Activated CD4-positive, CD25-positive, alpha-beta regulatory T cell treated with anti-CD3 and anti-CD28 coated beads, Interleukin-2, amount 50 U/mL, for 72 hours (primary cell): ENCODE data around the gene FLNB.

Experiments
- DNase-seq: peaks from one replicate; pipeline ENCODE4 v3.0.0; 2021

The FLNB gene

DNA sequence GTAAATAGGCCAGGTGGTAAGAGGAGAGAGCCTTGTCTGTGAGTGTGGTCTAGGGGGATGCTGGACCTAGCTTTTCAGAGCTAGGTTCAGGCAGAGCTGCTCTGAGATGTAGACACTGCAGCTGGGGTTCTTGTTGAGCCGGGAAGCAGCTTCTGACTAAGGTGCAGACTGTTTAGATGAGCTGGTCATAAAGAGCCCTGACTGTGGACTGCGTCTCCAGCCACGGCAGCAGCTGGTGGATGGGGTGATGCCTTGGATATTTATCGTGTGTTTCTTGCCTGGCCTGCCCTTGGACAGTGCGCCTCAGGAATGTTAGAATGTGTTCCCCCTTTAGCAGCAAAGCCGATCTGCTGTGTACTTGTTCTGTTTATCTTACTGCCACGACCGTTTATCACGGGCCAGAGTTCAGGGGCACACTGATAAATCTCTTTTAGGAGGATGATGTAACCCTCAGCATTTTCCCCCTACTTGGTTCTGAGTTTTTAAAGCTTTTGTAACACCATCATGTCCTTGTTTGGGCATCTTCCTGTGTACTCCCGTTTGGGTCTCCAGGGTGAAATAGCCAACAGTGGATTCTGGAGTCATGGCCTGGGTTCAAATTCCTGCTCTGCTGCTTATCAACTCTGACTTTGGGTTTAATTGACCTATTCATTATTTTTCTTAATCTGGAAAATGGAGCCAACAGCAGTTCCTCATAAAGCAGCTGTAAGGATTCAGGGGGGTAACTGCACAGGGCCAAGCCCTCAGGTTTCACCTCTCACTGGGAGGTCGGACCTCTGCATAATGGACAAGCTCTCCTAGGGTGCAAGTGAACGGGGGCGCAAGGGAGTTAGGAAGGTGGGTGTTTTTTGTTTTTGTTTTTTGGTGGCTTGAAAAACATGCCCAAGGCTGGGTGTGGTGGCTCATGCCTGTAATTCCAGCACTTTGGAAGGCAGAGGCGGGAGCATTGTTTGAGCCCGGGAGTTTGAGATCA is 51.4 kb downstream of the FLNB start:
- no peak for DNase-seq

DNA sequence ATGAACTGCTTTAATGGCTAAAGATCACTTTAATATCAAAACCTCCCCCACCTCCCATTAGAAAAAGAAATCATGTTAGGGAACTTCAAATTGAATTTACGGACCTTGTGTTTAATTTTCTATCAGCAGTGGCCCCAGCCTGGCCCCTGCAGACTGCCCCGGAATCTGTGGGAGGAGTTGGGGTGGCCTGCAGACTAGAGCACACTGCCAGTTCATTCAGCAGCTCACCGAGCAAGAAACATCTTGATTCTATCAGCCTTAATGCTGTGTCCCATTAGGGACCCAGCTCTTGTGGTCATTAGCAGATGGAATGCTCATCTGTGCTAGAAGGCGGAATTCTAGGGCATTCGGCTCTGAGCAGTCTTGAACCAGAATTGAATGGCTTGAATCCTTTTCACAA is 54.2 kb downstream of the FLNB start:
- no peak for DNase-seq

DNA sequence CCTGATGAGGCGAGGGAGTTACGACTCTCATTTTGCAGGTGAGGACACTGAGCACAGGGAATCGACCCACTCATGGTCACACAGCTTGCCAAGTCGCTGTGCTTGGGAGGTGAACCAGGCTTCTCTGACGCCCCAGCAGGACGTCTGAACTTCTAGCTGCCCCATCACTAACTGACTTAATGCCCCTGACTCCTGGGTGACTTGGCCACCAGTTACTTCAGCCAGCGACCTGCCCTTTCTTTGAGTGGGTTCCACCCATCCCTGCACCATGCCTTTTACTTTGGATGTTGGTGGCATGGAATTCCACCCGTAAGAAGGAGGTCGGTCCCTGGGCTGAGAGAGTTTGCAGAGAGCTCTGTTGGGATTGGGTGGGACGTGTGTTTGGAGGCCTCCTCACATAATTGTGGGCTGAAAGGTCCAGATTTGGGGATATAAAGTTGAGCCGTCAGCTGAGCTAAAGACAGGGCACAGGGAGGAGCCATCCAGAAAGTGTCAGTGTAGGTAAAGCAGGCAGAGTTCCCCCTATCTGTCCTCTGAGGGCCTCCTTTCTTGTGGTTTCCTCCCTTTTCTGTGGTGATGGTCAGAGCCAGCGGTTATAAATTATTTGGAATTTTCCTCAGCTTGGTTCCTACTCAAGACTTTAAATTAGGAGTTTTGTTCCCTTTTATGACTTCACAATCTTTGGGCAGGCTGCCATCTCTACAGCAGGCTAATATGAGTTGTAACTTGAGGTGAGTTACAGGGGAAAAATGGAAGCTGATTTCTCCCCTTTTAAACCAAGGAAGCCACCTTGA is 55.0 kb downstream of the FLNB start:
- DNase-seq = no peak

DNA sequence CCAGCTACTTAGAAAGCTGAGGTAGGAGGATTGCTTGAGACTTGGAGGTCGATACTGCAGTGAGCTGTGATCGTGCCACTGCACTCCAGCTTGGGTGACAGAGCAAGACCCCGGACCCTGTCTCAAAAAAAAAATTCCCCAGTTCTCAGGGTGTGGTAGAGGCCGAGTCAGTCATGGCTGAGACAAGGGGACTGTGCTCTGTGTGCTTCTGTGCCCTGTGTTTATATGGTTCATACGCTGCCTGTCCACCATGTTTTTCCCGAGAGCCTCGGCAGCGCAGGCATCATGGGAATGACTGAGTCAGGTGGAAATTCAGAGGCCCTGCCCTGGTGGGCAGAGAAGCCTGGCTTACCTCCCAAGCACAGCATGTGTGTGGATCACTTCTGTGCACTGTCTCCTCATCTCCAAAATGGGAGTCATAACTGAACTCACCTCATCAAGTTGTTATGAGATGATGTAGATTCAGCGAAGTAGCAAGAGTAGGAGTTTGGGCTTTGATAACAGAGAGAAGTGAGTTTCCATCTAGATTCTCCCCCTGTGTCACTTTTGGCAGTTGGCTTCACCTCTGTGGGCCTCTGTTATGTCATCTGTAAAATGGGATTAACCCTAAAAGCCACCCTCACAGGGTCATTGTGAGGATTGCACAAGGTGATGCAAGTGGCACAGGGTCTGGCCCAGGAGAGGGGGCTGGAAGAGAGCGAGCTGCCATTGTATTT is 56.9 kb downstream of the FLNB start:
- no peak for DNase-seq

DNA sequence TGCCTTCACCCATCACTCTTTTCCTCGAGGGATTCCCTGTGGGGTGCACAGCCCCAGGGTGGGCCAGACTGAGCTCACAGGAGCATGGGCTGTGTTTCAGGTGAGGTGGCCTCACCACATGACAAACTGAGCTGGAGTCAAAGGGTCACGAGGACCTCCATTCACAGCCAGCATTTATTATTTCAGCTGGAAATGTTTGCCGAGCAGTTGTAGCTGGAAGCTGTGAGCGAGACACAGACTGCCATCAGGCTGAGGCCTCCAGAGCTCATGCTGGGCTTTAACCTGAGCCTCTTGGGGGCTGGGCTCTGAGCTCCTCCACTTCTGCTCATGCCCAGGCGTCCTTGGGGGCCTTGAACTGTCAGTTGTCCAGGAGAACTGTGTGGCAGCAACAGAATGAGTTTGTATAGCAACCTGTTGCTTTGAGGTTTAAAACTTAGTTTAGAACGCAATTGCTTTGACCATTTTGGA is 57.5 kb downstream of the FLNB start:
- DNase-seq = no peak

DNA sequence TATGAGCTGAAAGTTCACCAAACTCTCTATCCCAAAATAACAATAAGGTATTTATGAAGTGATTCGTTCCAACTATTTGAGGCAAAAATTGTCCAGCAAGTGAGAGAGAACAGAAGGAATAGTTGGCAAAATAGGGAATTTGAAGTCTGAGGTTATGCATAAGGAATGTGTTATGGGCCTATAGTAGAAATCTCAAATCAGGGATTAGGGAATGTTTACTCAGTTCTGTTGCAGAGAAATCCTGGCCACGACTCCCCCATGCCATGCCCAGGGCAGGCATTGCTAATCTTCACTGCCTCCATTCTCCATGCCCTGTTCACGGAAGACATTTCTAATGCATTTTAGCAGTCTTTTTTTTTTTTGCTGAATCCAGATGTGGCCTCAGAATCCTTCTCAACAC is 58.6 kb downstream of the FLNB start:
- DNase-seq = no peak

DNA sequence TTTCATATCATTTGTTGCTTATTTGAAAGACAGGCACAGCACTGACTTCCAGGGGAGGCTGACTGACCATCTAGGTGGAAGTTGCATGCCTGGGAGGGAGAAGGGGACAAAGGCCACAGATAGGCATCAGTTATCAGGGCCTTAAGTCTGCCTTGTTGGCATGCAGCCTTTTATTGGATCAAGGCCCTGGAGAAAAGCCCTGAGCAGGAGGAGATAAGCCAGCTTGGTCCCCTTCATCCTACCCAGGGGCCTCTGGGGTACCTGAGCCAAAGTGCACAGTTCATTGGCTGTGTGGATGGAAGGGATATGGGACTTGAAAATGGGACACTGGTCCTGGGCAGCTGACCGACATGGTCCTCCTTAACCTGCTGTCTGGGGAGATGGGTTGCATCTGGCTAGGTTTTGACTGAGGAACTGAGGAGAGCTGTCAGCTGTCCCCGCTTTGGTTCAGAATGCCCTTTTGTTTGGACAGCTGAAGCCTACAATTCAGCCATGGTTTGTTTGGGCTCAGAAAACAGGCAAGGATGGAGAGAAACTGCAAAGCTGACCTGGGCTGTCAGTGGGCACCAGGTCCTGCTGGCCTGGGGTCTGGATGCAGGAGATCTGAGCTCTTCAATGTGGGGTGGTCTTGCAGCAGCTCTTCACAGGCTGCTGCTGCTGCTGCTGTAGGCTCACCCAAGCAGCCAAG is 60.0 kb downstream of the FLNB start:
- no peak for DNase-seq

DNA sequence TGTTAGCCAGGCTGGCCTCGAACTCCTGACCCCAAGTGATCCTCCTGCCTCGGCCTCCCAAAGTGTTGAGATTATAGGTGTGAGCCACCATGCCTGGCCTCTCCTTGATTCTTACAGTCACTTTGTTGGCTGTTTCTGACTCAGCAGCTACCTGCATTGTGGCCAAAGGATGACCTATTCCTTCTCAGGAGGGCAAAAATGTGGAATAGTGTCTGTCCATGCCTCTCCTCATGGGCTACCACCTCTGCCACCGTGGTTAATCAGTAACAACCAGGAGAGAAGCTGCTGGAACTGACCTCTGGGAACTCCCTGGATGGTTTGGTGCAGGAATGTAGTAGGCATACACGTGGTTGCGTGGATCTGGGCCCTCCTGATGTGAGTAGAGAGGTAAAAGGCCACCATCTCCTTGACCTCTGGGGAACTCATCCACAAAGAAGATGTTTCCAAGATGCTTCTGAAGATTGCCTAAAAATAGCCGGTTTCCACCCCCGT is 63.3 kb downstream of the FLNB start:
- DNase-seq = no peak

DNA sequence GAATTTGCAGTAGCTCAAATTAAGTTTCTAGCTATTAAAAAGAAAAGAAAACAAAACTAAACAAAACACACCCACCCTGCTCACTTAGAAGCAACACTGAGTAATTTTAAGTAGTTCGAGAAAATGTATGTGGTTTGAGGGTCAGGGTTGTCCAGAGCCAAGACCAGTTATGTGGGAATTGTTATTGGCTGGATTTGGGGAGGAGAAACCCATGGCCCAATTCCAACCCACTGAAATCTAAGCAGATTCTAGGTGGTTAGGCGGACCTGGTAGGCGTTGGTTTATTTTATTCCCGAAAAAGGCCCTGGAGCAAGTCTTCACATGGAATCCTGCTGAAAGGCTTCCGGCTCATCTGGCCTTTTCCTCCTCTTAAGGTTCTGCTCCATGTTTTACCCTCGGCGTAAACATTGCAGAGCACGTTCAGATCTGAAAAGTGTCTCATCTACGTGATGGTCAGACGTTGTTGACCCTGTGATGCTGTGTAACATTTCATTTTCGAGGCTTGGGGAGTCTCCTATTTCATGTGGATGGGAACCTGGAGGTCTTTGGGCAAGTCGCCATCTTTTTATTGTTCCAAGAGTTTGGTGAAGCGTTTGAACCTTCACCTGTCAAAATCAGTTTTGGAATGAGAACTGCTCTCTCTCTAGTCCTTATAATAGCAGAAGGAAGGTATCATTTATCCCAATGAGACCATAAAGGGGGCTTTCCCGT is 64.0 kb downstream of the FLNB start:
- DNase-seq = no peak

DNA sequence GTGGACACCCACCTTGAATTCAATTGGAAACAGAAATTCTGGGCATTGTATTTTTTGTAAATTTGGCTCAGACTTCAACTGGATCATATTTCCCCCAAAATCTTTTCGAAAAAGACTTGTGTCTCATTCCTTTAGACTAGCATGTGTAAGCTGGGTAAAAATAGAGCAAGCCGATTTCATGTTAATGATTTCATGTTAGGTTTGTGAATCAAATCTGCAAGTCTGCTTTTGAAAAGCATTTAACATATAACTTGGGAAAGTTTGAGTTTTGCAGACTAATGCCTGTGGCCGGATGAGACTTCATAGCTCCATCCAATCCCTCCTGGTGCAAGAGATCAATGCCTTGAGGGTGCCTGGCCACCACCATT is 64.5 kb downstream of the FLNB start:
- no peak for DNase-seq

DNA sequence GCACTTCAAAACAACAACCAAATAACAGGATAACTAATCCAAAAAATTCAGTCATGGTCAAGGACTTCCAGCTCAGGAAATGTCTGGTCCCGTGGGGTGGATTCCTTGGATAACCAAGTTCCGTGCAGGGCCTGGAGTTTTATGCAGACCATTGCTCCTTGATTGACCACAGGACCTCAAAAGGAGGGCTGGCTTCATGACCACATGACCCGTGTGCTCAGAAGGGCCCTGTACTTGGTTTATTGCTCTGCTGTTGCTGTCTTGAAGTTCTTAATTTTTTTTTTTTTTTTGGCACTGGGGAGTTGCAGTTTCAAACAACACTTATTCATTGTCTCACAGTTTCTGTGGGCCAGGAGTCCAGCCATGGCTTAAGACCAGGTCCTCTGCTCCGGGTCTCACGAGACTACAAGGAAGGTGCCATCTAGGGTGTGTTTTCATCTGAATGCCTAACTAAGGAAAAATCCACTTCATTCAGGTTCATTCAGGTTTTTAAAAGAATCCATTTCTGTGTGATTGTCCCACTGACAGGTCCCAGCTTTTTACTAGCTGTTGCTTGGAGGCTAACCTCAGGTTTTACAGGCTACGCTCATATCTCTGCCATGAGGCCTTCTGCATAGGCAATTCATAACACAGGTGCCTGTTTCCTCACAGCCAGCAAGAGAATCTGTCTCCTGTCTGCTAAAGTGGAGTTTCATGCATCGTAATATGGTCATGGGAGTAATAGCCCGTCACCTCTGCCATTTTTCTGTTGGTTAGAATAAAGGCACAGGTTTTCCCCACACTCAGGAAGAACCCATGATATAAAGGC is 65.3 kb downstream of the FLNB start:
- no peak for DNase-seq

DNA sequence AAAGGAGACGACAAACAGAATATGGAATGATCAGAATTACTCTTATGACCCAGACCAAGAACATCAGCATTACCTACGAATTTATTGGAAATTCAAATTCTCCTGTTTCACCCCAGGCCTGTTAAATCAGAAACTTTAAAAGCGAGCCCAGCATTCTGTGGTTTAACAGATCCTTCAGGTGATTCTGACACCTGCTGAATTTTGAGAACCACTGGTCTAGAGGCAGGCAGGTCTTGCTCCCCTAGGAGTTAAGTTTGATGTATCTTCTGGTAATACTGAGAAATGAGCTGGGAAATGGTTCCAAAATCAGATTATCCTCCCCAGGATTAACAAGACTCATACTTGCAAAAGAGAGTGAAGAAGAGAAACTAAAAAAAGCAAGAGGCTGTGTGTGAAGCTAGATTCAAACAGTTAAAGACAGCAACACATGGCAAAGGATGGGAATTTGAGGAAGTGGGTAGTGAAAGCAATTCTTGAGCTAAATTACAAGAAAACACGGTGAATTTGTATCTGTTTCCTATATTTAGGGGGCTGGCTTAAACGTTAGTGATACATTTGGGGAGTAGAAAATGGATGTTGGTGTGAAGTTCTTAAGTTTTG is 66.0 kb downstream of the FLNB start:
- DNase-seq = no peak

DNA sequence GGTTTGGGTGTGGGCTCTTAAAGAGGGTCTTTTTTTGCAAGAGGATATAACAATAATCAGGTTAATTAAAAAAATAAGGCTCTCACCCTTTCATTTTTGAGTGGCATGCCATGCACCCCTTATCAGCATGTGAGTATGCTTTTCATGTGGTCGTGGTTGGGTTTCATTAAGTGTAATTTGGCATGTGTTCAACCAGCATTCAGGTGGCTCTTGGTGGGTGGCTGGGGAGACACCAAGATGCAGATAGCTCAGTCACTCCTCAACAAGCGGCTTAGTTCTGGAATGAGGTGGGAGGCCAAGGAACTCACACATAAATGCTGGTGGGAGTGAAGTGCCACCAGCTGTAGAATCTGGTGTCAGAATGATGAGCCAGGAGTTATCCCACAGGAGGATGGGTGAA is 66.8 kb downstream of the FLNB start:
- no peak for DNase-seq

DNA sequence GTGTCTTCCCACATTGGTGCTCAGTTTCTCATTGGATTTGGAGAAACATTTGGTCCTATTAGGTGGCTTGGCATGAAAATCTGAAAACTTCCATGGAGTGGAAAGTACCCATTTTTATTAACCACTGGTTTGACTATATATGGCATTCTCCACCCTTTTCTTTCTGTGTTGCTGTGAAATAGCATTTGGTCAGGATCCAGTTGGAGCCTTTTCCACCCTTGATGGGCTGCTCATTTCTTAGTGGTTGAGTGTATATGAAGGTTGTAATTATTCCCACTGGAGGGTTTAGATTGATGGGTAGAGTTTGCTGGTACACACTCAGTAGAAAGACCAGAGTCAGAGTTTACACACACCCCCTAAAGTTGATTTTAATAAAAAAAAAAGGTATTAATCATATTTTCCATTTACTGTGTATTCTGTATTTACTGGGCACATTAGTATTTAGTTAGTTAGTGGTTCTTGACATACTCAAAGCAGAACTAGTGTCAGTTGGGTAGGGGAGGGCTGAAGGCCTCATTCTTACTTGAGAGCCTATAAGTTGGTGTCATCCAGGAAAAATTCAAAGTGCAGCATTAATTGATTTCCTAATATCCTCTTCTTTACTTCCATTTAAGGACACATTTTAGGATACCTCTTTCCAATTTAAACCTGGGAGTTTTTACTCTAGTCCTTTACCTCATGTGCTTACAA is 69.5 kb downstream of the FLNB start:
- no peak for DNase-seq

DNA sequence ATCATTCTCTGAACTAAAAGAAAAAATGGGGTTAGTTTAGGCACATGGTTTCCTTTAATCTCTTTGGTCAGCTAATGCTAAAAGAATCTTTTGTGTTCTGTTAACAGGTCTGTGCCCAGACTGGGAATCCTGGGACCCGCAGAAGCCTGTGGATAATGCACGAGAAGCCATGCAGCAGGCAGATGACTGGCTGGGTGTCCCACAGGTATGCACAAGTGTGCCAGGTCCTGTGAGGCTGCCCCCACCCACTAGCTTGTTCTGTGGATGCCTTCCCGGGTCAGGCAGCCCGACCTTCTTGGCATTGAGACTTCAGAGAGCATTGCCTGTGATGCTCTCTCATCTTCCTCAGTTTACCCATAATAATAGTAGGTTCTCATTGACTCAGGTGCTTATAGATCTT is 70.4 kb downstream of the FLNB start:
- DNase-seq = no peak

DNA sequence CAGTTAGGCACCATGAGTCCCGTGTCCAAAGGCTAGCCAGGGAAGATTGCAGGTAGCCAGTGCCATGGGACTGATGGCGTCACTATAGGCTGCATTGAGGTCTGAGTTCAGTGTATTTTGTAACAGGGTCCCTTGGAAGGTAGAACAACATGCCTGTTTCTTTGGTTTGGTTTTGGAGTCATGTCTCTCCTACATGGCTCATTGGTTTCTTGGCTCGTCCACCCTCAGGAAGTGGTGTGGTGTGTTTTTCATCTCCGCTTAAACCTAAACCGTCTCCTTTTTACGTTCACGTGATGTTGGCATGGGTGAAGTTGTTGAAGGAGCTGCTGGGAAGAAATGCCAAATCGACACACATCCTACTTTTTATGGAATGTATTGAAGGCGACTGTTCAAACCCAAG is 71.6 kb downstream of the FLNB start:
- DNase-seq = no peak

DNA sequence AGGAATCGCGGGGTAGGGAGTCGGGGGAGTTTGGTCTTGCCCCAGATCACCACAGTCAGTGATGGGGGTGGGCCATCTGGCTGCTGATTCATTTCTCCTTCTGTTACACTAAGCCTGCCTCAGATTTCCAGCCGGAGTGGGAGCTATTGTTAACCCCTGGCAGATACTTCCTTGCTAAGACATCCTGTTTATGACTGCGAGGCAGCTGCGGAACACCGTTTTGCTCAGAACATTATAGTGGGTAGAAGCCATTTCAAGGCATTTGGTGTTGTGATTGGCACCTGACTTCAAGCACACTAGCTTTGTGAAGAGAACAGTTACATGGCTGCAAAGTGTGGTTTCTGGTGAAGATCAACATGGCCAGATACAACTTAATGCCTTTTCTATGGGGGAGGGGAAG is 73.8 kb downstream of the FLNB start:
- no peak for DNase-seq

DNA sequence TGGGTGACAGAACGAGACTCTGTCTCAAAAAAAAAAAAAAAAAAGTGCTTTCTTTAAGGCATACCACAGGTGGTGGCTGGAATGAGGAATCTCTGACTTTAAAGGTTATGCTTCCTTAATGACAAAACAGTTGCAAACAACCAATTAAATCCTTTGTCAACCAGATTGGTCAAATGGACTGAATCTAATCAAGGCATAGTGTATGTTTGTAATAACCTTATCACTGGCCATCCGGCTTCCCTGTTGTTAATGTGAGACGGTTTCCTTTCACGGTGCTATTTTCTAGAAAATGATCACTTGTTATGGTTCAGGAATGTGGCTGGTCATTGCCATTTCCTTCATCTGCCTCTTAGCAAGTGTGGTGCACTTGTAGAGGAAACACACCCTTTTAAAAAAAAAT is 75.9 kb downstream of the FLNB start:
- DNase-seq = no peak

DNA sequence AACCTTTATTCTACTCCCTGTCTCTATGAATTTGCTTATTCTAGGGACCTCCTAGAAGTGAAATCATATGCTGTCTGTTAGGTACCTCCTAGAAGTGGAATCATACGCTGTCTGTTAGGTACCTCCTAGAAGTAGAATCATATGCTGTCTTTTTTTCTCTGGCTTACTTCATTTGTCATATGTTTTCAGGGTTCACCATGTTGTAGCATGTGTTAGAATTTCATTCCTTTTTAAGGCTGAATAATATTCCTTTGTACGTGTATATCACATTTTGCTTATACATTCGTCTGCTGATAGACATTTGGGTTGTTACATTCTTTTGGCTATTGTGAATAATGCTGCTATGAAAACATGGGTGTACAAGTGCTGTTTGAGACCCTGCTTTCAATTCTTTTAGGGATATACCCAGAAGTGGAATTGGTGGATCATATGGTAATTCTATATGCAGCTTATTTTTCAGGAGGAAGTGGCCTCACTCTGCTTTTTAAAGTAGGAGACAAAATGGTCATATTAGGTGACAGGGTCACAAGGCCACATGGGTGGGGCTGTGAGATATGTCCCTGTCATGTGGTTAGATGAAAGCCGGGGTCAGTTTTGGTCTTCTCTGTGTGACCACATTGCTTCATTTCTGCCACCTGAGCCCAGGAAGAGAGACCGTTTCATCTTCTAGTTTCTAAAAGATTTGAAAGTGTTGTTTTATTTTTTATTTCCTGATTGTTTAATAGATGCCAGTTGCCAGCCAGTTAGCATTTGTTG is 76.7 kb downstream of the FLNB start:
- DNase-seq = no peak
